ENCODE results near the gene AMER2. TPM values are rescaled to one million over a fixed set of nuclear protein-coding genes. Genes with fewer than 3 reads are reported as not detected.
"Not testable (repeated sequence)": the region's sequence is repeated elsewhere in the genome, so short reads cannot be mapped to it uniquely, and the experiment has no call there.

Gene AMER2
- polyA plus RNA-seq, 1 donor (not counting 4 experiments of a cell fraction or from before 2014, with no cell fraction given): not detected

DNA sequence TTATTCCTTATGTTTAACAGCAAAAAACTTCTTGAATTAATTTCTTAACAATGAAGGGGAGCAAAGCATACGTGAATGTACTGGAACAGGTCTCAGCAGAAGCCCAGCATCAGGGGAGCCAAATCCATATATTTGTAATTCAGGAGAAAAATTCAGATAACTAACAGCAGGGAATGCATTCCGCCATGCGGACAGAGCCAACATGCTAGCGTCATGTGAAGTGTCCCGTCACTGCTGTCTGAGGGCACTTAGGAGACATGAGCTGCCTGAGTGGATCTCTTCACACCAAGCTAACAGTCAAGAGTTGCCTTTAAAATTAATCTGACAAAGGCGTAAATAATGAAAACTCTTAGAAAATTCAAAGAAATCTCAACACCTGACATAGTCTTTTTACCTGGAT, 6.4 kb downstream of the AMER2 start:
- FAIRE-seq: no peak
- no peaks in the 10 kb centered on the region for H3K9me3 ChIP-seq (ENCODE audit: control insufficient read depth, low read depth, low read length)
- H3K4me3 ChIP-seq (ENCODE audit: control insufficient read depth in 2 of 3, extremely low read depth in 1 of 3, insufficient read depth in 2 of 3, low read depth in 1 of 3, low read length in 3 of 3): no peak overlapping the region
- H2AFZ ChIP-seq (ENCODE audit: control insufficient read depth, low read length): no peak overlapping the region
- H3K9ac ChIP-seq (ENCODE audit: control insufficient read depth, extremely low read depth, insufficient read depth, low read length): no peak overlapping the region
- DNase-seq (ENCODE audit: low read depth, low spot score): no peak
- H4K20me1 ChIP-seq (ENCODE audit: control insufficient read depth, extremely low read depth, insufficient read depth, low read length): no peaks in the 10 kb centered on the region
- H3K79me2 ChIP-seq (ENCODE audit: control insufficient read depth, insufficient read depth, low read length): no peaks in the 10 kb centered on the region
- H3K36me3 ChIP-seq (ENCODE audit: control insufficient read depth in 2 of 2, extremely low read depth in 1 of 2, insufficient read depth in 2 of 2, low read length in 2 of 2): no peaks in the 10 kb centered on the region
- no peaks in the 10 kb centered on the region for H3K4me1 ChIP-seq (ENCODE audit: control insufficient read depth, extremely low read depth, insufficient read depth, low read length)
- H3K27ac ChIP-seq (ENCODE audit: control insufficient read depth, insufficient read depth, low read length): no peak overlapping the region
- H3K9me1 ChIP-seq (ENCODE audit: control insufficient read depth, extremely low read depth, insufficient read depth, low read length): no peaks in the 10 kb centered on the region
- peaks cover 15% of the 10 kb centered on the region for H3K27me3 ChIP-seq (ENCODE audit: control insufficient read depth, extremely low read depth, insufficient read depth, low read length)
- H3K4me2 ChIP-seq (ENCODE audit: control insufficient read depth, extremely low read depth, insufficient read depth, low read depth, low read length): no peak overlapping the region
- TF ChIP-seq, protein P1, sequence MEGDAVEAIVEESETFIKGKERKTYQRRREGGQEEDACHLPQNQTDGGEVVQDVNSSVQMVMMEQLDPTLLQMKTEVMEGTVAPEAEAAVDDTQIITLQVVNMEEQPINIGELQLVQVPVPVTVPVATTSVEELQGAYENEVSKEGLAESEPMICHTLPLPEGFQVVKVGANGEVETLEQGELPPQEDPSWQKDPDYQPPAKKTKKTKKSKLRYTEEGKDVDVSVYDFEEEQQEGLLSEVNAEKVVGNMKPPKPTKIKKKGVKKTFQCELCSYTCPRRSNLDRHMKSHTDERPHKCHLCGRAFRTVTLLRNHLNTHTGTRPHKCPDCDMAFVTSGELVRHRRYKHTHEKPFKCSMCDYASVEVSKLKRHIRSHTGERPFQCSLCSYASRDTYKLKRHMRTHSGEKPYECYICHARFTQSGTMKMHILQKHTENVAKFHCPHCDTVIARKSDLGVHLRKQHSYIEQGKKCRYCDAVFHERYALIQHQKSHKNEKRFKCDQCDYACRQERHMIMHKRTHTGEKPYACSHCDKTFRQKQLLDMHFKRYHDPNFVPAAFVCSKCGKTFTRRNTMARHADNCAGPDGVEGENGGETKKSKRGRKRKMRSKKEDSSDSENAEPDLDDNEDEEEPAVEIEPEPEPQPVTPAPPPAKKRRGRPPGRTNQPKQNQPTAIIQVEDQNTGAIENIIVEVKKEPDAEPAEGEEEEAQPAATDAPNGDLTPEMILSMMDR (optimal IDR thresholded peaks at IDR 0.05 in 1 of 3, IDR thresholded peaks at IDR 0.05 in 1 of 3, conservative IDR thresholded peaks at IDR 0.05 in 1 of 3; ENCODE audit: extremely low read depth in 1 of 3, insufficient read depth in 2 of 3, low read length in 3 of 3): no peak
- no peak for TF ChIP-seq EZH2 (IDR thresholded peaks at IDR 0.05; ENCODE audit: low read length)
- dilution Hi-C loops (cut with MboI; ENCODE audit: extremely low pct_ligation_motif_present, low sequenced_read_pairs): no loop called here

DNA sequence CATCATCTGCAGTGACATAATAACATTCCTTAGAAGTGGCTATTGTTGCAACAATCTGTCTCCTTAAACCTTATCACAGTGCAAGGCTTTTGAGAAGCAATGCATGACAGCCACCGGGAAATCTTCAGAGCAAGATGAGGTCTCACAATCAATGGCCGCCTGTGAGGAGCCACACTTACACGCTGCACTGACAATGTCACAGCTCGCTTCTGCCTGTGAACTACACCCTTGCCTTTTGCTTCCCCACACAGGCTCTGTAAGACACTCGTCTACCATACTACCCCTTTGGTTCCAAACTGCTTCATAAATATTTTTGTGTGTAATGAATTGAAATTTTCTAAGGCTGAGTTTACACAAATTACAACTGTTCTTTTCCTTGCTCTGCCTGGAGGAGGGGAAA, 6.9 kb downstream of the AMER2 start:
- H3K9ac ChIP-seq (ENCODE audit: control insufficient read depth, extremely low read depth, insufficient read depth, low read length); H3K4me2 ChIP-seq (ENCODE audit: control insufficient read depth, extremely low read depth, insufficient read depth, low read depth, low read length); H2AFZ ChIP-seq (ENCODE audit: control insufficient read depth, low read length); H3K9me3 ChIP-seq (ENCODE audit: control insufficient read depth, low read depth, low read length); H3K4me1 ChIP-seq (ENCODE audit: control insufficient read depth, extremely low read depth, insufficient read depth, low read length); H3K79me2 ChIP-seq (ENCODE audit: control insufficient read depth, insufficient read depth, low read length); dilution Hi-C loops (cut with MboI; ENCODE audit: extremely low pct_ligation_motif_present, low sequenced_read_pairs); H4K20me1 ChIP-seq (ENCODE audit: control insufficient read depth, extremely low read depth, insufficient read depth, low read length); H3K27ac ChIP-seq (ENCODE audit: control insufficient read depth, insufficient read depth, low read length); DNase-seq (ENCODE audit: low read depth, low spot score); H3K9me1 ChIP-seq (ENCODE audit: control insufficient read depth, extremely low read depth, insufficient read depth, low read length); FAIRE-seq; H3K4me3 ChIP-seq (ENCODE audit: control insufficient read depth in 2 of 3, extremely low read depth in 1 of 3, insufficient read depth in 2 of 3, low read depth in 1 of 3, low read length in 3 of 3); H3K36me3 ChIP-seq (ENCODE audit: control insufficient read depth in 2 of 2, extremely low read depth in 1 of 2, insufficient read depth in 2 of 2, low read length in 2 of 2): not testable (repeated sequence)
- peaks cover 10% of the 10 kb centered on the region for H3K27me3 ChIP-seq (ENCODE audit: control insufficient read depth, extremely low read depth, insufficient read depth, low read length)

DNA sequence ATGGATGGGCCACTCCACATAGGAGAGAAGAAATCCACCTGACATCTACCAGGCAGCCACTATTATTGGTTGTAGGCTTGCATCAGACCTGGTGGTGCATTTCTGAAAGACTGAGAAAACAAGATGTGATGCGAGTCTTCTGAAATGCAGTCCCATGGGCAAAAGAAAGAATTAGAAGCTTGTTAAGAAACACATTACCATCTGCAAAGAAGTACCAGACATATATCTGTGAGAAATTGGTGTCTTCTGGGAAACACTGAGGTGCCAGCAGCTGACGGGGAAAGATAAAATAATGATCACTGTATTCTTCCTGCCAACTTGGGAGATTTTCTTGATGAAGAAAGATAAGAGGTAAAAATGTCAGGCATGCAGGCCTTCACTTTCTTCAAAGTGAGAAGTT, 14.4 kb downstream of the AMER2 start:
- Histone ChIP-seq H2AFZ (ENCODE audit: control insufficient read depth, low read length) (no peak overlapping the region), H3K79me2 (ENCODE audit: control insufficient read depth, insufficient read depth, low read length) (no peaks in the 10 kb centered on the region), H3K36me3 (ENCODE audit: control insufficient read depth in 2 of 2, extremely low read depth in 1 of 2, insufficient read depth in 2 of 2, low read length in 2 of 2) (no peaks in the 10 kb centered on the region), H3K4me3 (ENCODE audit: control insufficient read depth in 2 of 3, extremely low read depth in 1 of 3, insufficient read depth in 2 of 3, low read depth in 1 of 3, low read length in 3 of 3) (no peak overlapping the region), H3K4me1 (ENCODE audit: control insufficient read depth, extremely low read depth, insufficient read depth, low read length) (no peaks in the 10 kb centered on the region), H3K27ac (ENCODE audit: control insufficient read depth, insufficient read depth, low read length) (no peak overlapping the region), H3K27me3 (ENCODE audit: control insufficient read depth, extremely low read depth, insufficient read depth, low read length) (peaks cover 13% of the 10 kb centered on the region), H3K9ac (ENCODE audit: control insufficient read depth, extremely low read depth, insufficient read depth, low read length) (no peak overlapping the region), H3K9me3 (ENCODE audit: control insufficient read depth, low read depth, low read length) (no peaks in the 10 kb centered on the region), H3K4me2 (ENCODE audit: control insufficient read depth, extremely low read depth, insufficient read depth, low read depth, low read length) (no peak overlapping the region), H3K9me1 (ENCODE audit: control insufficient read depth, extremely low read depth, insufficient read depth, low read length) (no peaks in the 10 kb centered on the region), H4K20me1 (ENCODE audit: control insufficient read depth, extremely low read depth, insufficient read depth, low read length) (no peaks in the 10 kb centered on the region)
- dilution Hi-C loops (cut with MboI; ENCODE audit: extremely low pct_ligation_motif_present, low sequenced_read_pairs): no loop called here
- DNase-seq (ENCODE audit: low read depth, low spot score) (no peak), FAIRE-seq (no peak)
- TF ChIP-seq EZH2 (IDR thresholded peaks at IDR 0.05; ENCODE audit: low read length): no peak
- TF ChIP-seq, protein P1 (optimal IDR thresholded peaks at IDR 0.05 in 1 of 3, IDR thresholded peaks at IDR 0.05 in 1 of 3, conservative IDR thresholded peaks at IDR 0.05 in 1 of 3; ENCODE audit: extremely low read depth in 1 of 3, insufficient read depth in 2 of 3, low read length in 3 of 3): no peak

All from keratinocyte (primary cell).